HCT116 (cell line): ENCODE data around the gene LACTBL1. TPM values are rescaled to one million over a fixed set of nuclear protein-coding genes. Genes with fewer than 3 reads are reported as not detected.
"Not testable (repeated sequence)": the region's sequence is repeated elsewhere in the genome, so short reads cannot be mapped to it uniquely, and the experiment has no call there.

Experiments used
- ATAC-seq: fragments of 200-7000 bp; cut with Tn5 transposase; 2 replicates; pipeline ENCODE4 v1.9.1; 2020; ENCODE audit warnings: mild to moderate bottlenecking, moderate library complexity
- BruUV-seq: library from RNA; stranded (reverse); fragments of 400-500 nt; replicated peaks from 2 replicates; lab custom pipeline; 2021; lab: Mats Ljungman, UMichigan
- CTCF ChIA-PET: fragments of 300-600 bp; sonication (Branson Sonifier 250); formaldehyde crosslinking; loops from one replicate; lab custom pipeline; 2021; ENCODE audit warnings: antibody characterized with exemption; lab: Charles Lee
- POLR2A ChIA-PET: fragments of 300-600, 350-600 bp; sonication (Branson Sonifier 250); formaldehyde crosslinking; loops from one replicate; lab custom pipeline; 2021; ENCODE audit warnings: antibody characterized with exemption; lab: Charles Lee
- RAD21 ChIA-PET, 2 experiments: fragments of 300-600 bp; sonication (Branson Sonifier 250); formaldehyde crosslinking; loops; one replicate each; lab custom pipeline; 2023; ENCODE audit warnings: low total read pairs in 2 of 2; ENCODE audit not compliant: uncharacterized antibody in 2 of 2, unreplicated experiment in 2 of 2, low non-redundant PET in 1 of 2; lab: Charles Lee
- DNase-seq: peaks from one replicate; pipeline ENCODE4 v3.0.0-alpha.2; 2010; ENCODE audit warnings: low read depth, low spot score
- H2AFZ ChIP-seq: fragments of 200-600 bp; shearing (Covaris generic), sonication (generic); 2 replicates; pipeline ENCODE4 v1.6.1; 2017; ENCODE audit warnings: low read depth, mixed run types, mixed read lengths, antibody characterized with exemption, low read length; ENCODE audit not compliant: poor library complexity, severe bottlenecking
- H3K27ac ChIP-seq: 2 replicates; pipeline ENCODE4 v1.5.1; 2012; ENCODE audit warnings: low read depth, low read length
- H3K27me3 ChIP-seq: fragments of 200-600 bp; sonication (generic); 2 replicates; pipeline ENCODE4 v1.6.1; 2016; ENCODE audit warnings: mixed run types, low read length, mixed read lengths; ENCODE audit not compliant: insufficient read depth
- H3K36me3 ChIP-seq, 2 experiments: fragments of 200-500 bp in 1 of 2; fragments of 200-600 bp in 1 of 2; sonication (Bioruptor generic) in 1 of 2; sonication (generic) in 1 of 2; 2 replicates each; pipeline versions ENCODE4 v1.5.1 to v1.6.1; 2014 to 2016; ENCODE audit warnings: low read length in 2 of 2, inconsistent platforms in 1 of 2, mixed read lengths in 1 of 2, mixed run types in 1 of 2; ENCODE audit not compliant: insufficient read depth in 2 of 2, control insufficient read depth in 1 of 2
- H3K4me1 ChIP-seq, 2 experiments: fragments of 200-600 bp in 1 of 2; sonication (generic) in 1 of 2; 2 replicates each; pipeline versions ENCODE4 v1.5.1 to v1.6.1; 2012 to 2017; ENCODE audit warnings: low read length in 2 of 2, inconsistent platforms in 1 of 2, mild to moderate bottlenecking in 1 of 2, mixed read lengths in 1 of 2, mixed run types in 1 of 2, moderate library complexity in 1 of 2; ENCODE audit not compliant: insufficient read depth in 2 of 2, control insufficient read depth in 1 of 2
- H3K4me2 ChIP-seq: fragments of 200-600 bp; sonication (generic); 2 replicates; pipeline ENCODE4 v1.6.1; 2017; ENCODE audit warnings: mixed run types, low read length, mixed read lengths
- H3K4me3 ChIP-seq, 2 experiments: fragments of 200-600 bp in 1 of 2; sonication (generic) in 1 of 2; replicated peaks in 1 of 2; 2 replicates each; pipeline ENCODE4 v1.5.1; 2011 to 2016; ENCODE audit warnings: low read length in 2 of 2, control low read depth in 1 of 2, low read depth in 1 of 2, mild to moderate bottlenecking in 1 of 2, mixed read lengths in 1 of 2, mixed run types in 1 of 2
- H3K79me2 ChIP-seq: fragments of 200-600 bp; sonication (generic); 2 replicates; pipeline ENCODE4 v1.6.1; 2017; ENCODE audit warnings: mild to moderate bottlenecking, mixed run types, low read length, moderate library complexity, mixed read lengths; ENCODE audit not compliant: insufficient read depth
- H3K9ac ChIP-seq: fragments of 200-600 bp; sonication (generic); 2 replicates; pipeline ENCODE4 v1.6.1; 2016; ENCODE audit warnings: low read length, mixed read lengths
- H3K9me2 ChIP-seq: fragments of 200-600 bp; sonication (generic), shearing (Covaris generic); 2 replicates; pipeline ENCODE4 v1.6.1; 2017; ENCODE audit warnings: mixed run types, mild to moderate bottlenecking, moderate library complexity; ENCODE audit not compliant: insufficient read depth
- H3K9me3 ChIP-seq, 2 experiments: fragments of 200-500 bp in 1 of 2; fragments of 200-600 bp in 1 of 2; sonication (Bioruptor generic) in 1 of 2; sonication (generic) in 1 of 2; 2 replicates each; pipeline ENCODE4 v1.6.1; 2014 to 2017; ENCODE audit warnings: low read length in 2 of 2, mixed read lengths in 2 of 2, inconsistent platforms in 1 of 2, low read depth in 1 of 2, mild to moderate bottlenecking in 1 of 2, mixed run types in 1 of 2, moderate library complexity in 1 of 2; ENCODE audit not compliant: control insufficient read depth in 1 of 2, insufficient read depth in 1 of 2
- H4K20me1 ChIP-seq: fragments of 200-600 bp; sonication (generic), shearing (Covaris generic); 2 replicates; pipeline ENCODE4 v1.6.1; 2017; ENCODE audit warnings: mixed run types, mild to moderate bottlenecking, moderate library complexity; ENCODE audit not compliant: insufficient read depth
- intact Hi-C: fragments of 100-400 bp; cut with micrococcal nuclease; formaldehyde crosslinking; loops from 2 replicates; pipeline ENCODE4 v1.10.0; 2022
- total RNA-seq: library from RNA; stranded (reverse); gene quantifications from one replicate; pipeline ENCODE4 v1.2.1, GENCODE V29; 2021; ENCODE audit not compliant: unreplicated experiment

Gene LACTBL1
- total RNA-seq, 1 experiment from 2014 or later, result not detected

- POLR2A ChIA-PET, H4K20me1 ChIP-seq, H3K4me3 ChIP-seq, H3K9ac ChIP-seq, intact Hi-C loops, H3K27me3 ChIP-seq, H3K36me3 ChIP-seq, H3K27ac ChIP-seq, H2AFZ ChIP-seq, CTCF ChIA-PET, H3K9me2 ChIP-seq, H3K4me2 ChIP-seq, H3K9me3 ChIP-seq, H3K4me1 ChIP-seq, H3K79me2 ChIP-seq, RAD21 ChIA-PET, ATAC-seq, BruUV-seq, DNase-seq: not testable (repeated sequence)
Measured at GRCh38 chr1:23002218-23002617, 29.6 kb upstream of the LACTBL1 start.

GRCh38 chr1:23000133-23000532 is 27.5 kb upstream of the LACTBL1 start:
- BruUV-seq, H3K9ac ChIP-seq, POLR2A ChIA-PET, ATAC-seq, CTCF ChIA-PET, DNase-seq, H3K4me1 ChIP-seq, H3K27me3 ChIP-seq, H3K36me3 ChIP-seq, RAD21 ChIA-PET, H3K4me3 ChIP-seq, H3K9me2 ChIP-seq, H4K20me1 ChIP-seq, H2AFZ ChIP-seq, intact Hi-C loops, H3K27ac ChIP-seq, H3K79me2 ChIP-seq, H3K4me2 ChIP-seq, H3K9me3 ChIP-seq: not testable (repeated sequence)

- H2AFZ ChIP-seq, H3K4me3 ChIP-seq, H3K9me3 ChIP-seq, BruUV-seq, intact Hi-C loops, RAD21 ChIA-PET, H3K9ac ChIP-seq, H3K9me2 ChIP-seq, CTCF ChIA-PET, H3K4me1 ChIP-seq, DNase-seq, ATAC-seq, H3K36me3 ChIP-seq, H3K27me3 ChIP-seq, H4K20me1 ChIP-seq, POLR2A ChIA-PET, H3K4me2 ChIP-seq, H3K27ac ChIP-seq, H3K79me2 ChIP-seq: not testable (repeated sequence)
Measured at GRCh38 chr1:22997528-22997927, 24.9 kb upstream of the LACTBL1 start.
